HFF-Myc (cell line): ENCODE measurements around the gene BCL2L12.

Experiments
- DNase-seq: peaks from one replicate; pipeline ENCODE4 v3.0.0-alpha.2; 2011; ENCODE audit warnings: low read depth; ENCODE audit errors: extremely low read depth
- H3K4me3 ChIP-seq: replicated peaks from 2 replicates; pipeline ENCODE4 v1.5.1; 2011; ENCODE audit warnings: low read depth, mild to moderate bottlenecking, control low read depth, low read length
- TF ChIP-seq, protein P1 (sequence below): IDR thresholded peaks from 2 replicates; pipeline ENCODE4 v1.5.1; 2012; ENCODE audit warnings: mild to moderate bottlenecking, low read depth, low read length, control low read depth; ENCODE audit errors: missing control alignments

BCL2L12 gene

DNA sequence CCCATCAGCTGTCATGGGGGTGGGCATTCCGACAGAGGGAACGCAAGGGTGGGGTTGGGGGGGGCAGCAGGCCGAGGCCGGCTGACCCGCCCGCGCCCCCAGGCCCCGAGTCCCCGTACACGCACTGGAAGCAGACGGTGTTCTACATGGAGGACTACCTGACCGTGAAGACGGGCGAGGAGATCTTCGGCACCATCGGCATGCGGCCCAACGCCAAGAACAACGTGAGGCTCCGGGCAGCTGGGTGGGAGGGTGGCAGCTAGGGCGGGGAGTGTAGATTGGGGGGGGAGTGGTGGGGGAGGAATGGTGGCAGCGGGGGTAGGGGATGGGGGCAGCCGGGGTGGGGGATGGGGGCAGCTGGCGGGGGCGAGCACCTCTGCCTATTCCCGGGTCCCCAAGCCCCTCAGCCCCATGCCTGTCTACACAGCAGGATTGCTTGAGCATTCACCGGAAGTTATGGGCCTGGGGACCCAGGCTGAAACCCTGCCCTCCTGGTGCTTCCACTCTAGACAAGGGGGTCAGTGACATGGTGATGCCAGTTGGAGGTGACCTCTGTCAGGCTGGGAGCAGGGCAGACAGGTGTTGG, 20.9 kb downstream of the BCL2L12 start:
- TF ChIP-seq, protein P1, sequence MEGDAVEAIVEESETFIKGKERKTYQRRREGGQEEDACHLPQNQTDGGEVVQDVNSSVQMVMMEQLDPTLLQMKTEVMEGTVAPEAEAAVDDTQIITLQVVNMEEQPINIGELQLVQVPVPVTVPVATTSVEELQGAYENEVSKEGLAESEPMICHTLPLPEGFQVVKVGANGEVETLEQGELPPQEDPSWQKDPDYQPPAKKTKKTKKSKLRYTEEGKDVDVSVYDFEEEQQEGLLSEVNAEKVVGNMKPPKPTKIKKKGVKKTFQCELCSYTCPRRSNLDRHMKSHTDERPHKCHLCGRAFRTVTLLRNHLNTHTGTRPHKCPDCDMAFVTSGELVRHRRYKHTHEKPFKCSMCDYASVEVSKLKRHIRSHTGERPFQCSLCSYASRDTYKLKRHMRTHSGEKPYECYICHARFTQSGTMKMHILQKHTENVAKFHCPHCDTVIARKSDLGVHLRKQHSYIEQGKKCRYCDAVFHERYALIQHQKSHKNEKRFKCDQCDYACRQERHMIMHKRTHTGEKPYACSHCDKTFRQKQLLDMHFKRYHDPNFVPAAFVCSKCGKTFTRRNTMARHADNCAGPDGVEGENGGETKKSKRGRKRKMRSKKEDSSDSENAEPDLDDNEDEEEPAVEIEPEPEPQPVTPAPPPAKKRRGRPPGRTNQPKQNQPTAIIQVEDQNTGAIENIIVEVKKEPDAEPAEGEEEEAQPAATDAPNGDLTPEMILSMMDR = no peak
- DNase-seq = no peak
- no peak overlapping the region for H3K4me3 ChIP-seq

DNA sequence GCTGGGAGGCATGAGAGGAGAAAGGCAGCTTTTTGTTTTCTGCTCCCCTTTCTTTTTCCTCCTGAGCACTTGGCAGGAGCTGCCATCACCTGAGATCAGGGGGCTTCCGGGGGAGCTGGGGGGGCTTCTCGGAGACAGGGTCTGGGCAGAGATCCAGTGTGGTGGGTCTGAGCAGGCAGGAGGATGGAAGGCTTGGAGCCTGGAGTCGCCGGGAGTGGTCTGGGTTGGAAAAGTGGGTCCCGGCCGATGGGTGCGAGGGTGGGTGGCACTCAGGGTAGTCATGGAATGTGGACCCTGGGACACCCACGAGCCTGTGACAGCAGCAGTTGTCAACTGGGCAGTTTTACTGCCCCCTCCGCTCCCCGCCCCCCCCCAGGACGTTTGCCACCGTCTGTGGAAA, 21.4 kb downstream of the BCL2L12 start:
- no peak for DNase-seq
- H3K4me3 ChIP-seq = no peak overlapping the region
- TF ChIP-seq, protein P1 = no peak

DNA sequence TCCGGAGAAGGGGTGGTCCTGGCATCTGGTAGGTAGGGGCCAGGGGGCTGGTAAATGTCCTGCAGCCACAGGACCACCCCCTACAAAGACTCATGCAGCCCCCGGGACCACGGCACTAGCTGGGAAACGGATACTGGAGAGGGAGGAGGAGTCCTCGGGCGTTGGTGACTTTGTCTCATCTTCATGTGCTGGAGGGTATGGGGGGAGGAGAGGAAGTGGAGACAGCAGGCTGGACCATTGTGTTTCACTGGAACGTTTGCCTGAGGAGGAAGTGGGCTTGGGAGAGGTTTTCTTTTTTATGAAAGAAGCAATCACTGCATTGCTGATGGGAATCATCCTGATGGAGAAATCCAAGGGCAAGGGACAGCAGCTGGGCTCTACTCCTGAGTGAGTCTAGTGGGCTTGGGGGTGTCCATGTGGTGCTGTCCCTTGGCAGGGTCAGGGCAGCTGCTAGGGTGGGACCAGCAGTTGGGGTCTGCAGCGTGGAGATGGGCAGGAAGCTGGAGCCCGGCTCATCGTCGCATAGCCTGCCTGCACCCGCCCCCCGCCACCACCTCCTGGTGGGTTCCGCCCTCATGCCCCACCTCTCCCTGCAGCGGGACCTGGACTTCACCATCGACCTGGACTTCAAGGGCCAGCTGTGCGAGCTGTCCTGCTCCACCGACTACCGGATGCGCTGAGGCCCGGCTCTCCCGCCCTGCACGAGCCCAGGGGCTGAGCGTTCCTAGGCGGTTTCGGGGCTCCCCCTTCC, 22.0 kb downstream of the BCL2L12 start:
- DNase-seq = no peak
- no peak overlapping the region for H3K4me3 ChIP-seq
- TF ChIP-seq, protein P1 = no peak

DNA sequence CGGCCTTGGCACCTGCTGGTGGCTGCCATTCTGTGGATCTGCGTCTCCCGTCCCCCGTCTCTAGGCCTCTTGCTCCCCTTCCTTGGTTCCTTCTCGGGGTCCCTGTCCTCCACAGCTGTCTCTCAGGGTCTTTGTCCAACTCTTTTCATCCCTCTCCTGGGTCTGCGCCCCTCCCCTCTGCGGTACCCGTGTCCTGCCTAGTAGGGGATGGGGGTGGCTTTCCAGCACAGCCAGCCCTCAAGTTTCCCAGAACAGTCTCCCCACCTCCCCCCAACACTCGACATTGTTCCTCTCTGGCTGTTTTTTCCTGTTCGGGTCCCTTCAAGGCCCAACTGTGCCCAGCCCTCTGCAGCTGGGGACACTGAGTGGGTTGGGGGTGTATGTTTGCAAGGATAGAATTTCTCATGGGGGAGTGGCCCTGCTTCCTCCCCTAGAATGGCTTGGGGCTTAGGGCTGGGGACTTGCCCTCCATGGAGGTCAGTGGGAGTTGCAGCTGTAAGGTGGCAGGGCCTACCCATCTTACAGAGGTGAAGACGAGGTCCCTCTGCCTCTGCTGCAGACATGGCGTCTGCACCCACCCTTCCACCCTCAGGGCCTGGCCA, 22.9 kb downstream of the BCL2L12 start:
- TF ChIP-seq, protein P1 = no peak
- no peak overlapping the region for H3K4me3 ChIP-seq
- DNase-seq = no peak

DNA sequence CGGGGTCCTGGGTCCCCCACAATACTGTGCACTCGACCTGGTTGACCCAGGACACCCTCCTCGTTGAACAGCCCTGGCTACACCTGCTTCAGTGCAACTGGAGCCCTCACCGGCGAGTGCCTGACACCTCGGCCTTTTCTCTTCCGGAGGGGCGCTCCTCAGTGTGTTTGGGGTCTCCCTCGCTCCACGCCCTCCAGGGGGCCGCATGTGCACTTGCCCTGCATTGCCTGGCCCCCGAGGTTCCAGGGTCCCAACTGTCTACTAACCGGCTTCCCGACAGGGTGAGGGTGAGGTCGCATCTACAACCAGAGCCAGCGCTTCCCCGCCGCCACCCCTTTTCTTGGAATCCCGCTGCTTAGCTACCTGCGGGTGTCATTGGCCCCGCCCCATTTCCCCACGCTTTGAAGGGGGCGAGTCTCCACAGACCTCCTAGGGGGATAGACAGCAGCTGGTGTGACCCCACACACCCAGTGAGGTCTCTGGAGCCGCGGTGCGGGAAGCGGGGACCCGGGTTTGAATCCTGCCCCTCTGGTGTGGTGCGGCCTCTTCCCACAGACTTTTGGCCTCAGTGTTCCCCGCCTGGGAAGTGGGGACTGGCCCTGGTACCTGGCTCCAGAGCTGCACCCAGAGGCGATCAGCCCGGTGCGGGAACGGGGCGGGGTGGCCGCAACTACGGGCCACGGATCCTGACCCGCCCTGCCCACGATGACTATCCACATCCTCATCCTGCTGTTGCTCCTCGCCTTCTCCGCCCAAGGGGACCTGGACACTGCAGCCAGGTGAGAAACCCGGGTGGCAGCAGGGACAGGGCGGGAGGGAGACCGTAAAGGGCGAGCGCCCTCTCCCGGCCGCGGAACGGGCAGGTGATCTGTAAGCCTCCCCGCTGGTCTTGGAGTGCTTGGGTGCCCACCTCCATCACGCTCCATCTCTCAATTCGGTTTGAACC, 23.7 kb downstream of the BCL2L12 start, which contains the start of gene ADM5:
Gene ADM5, plus strand, starts transcription at position 462 of the 946 bp plus-strand sequence. Its CDS starts 244 bp downstream, at position 706.
- peak within 1 kb of the TSS; percentile 42 for H3K4me3 ChIP-seq
- no peak for DNase-seq
- TF ChIP-seq, protein P1 = peak; percentile 57

DNA sequence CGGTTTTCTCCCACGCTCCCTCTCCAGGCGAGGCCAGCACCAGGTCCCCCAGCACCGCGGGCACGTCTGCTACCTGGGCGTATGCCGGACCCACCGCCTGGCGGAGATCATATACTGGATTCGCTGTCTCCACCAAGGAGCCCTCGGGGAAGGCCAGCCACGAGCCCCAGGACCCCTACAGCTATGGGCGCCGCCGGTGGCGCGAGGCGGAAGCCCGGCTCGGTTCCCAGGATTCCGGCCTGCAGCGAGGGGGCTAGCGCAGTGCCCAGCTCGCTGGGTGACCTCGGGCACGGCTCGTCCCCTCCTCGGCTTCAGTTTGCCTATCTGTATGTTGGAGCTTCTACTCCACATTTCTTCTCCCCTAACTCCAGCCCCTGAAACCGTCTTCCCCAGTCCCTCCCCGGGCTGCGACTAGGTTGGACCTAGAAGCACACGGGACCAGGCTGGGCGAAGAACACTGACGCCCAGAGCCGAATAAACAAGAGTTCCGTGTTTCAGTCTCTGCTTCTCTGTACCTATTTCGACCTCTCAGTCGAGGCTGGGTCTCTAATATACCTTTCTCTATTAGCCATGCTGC, 24.4 kb downstream of the BCL2L12 start:
- TF ChIP-seq, protein P1 = no peak
- peak overlapping the region; percentile 42 for H3K4me3 ChIP-seq
- DNase-seq = no peak
